ENCODE measurements around the gene GNAT1. TPM values are rescaled to one million over a fixed set of nuclear protein-coding genes. Genes with fewer than 3 reads are reported as not detected.

Gene GNAT1
- total RNA-seq, 1 experiment from 2014 or later: not detected

DNA sequence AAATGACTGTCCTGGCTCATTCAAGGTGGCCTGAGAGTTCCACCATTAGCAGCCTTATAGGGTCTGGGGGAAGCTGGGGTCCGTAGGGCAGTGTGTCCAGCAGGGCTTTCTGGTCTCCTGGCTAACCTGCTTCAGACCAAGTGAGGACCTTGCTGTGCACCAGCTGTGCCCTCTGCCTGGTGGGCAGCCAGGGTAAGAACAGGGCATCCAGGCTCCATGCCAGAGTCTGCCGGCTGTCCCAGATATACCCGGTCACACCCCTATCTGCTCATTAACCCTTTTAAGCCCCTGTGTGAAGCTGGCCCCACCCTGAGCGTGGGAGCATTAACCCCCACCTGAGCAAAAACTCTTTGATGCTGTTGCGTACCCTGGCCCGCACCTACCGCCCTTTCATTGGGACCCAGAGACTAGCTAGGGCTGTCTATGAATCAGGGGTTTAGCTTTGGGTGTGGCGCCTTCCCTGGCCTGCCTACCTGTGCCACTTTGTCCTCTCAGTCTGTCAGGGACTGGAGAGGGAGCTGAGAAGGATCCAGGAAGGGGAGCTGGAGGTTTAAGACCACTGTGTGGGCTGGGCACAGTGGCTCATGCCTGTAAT, 18.7 kb upstream of the GNAT1 start:
- Histone ChIP-seq H3K79me2 (ENCODE audit: low read depth) (no peaks in the 10 kb centered on the region), H3K4me1 (replicated peaks; ENCODE audit: insufficient read depth) (peaks cover 15% of the 10 kb centered on the region), H3K27me3 (ENCODE audit: insufficient read depth, low read depth) (no peaks in the 10 kb centered on the region), H3F3A (ENCODE audit: insufficient read depth, low read depth) (no peaks in the 10 kb centered on the region; the same call in 1 of the 2 replicates), H4K20me1 (ENCODE audit: insufficient read depth) (no peaks in the 10 kb centered on the region), H3K9me3 (ENCODE audit: insufficient read depth, low read depth) (no peaks in the 10 kb centered on the region), H3K9me2 (ENCODE audit: insufficient read depth) (no peaks in the 10 kb centered on the region), H2AFZ (no peak overlapping the region), H3K4me3 (no peak overlapping the region), H3K36me3 (ENCODE audit: low read depth) (no peaks in the 10 kb centered on the region), H3K27ac (no peak overlapping the region), H3K4me2 (no peak overlapping the region)
- ChIA-PET CTCF (interaction anchor here (0.6 kb wide), 1 partner anchor 300 kb away, joined by 9 read pairs; no protein-coding TSS in a partner anchor), POLR2A (ENCODE audit: unreplicated experiment) (interaction anchor here (1.0 kb wide), 1 partner anchor 11 kb away, joined by 3 read pairs; no protein-coding TSS in a partner anchor)
- no peak for TF ChIP-seq EZH2 (IDR thresholded peaks at IDR 0.05; ENCODE audit: low read depth)
- TF ChIP-seq, protein P1, sequence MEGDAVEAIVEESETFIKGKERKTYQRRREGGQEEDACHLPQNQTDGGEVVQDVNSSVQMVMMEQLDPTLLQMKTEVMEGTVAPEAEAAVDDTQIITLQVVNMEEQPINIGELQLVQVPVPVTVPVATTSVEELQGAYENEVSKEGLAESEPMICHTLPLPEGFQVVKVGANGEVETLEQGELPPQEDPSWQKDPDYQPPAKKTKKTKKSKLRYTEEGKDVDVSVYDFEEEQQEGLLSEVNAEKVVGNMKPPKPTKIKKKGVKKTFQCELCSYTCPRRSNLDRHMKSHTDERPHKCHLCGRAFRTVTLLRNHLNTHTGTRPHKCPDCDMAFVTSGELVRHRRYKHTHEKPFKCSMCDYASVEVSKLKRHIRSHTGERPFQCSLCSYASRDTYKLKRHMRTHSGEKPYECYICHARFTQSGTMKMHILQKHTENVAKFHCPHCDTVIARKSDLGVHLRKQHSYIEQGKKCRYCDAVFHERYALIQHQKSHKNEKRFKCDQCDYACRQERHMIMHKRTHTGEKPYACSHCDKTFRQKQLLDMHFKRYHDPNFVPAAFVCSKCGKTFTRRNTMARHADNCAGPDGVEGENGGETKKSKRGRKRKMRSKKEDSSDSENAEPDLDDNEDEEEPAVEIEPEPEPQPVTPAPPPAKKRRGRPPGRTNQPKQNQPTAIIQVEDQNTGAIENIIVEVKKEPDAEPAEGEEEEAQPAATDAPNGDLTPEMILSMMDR (conservative IDR thresholded peaks at IDR 0.05): no peak
- no peak for DNase-seq
- intact Hi-C loops (cut with micrococcal nuclease; ENCODE audit: unreplicated experiment): no loop called here
- no TSS peak for BruUV-seq (replicated peaks)

- H3K9me2 ChIP-seq (ENCODE audit: insufficient read depth): no peaks in the 10 kb centered on the region
- POLR2A ChIA-PET (ENCODE audit: unreplicated experiment): no interaction called here
- TF ChIP-seq, protein P1 (conservative IDR thresholded peaks at IDR 0.05): no peak
- no peak for TF ChIP-seq EZH2 (IDR thresholded peaks at IDR 0.05; ENCODE audit: low read depth)
- no peaks in the 10 kb centered on the region for H3K36me3 ChIP-seq (ENCODE audit: low read depth)
- H3F3A ChIP-seq (ENCODE audit: insufficient read depth, low read depth): no peaks in the 10 kb centered on the region; the same call in 1 of the 2 replicates
- H3K4me2 ChIP-seq: no peak overlapping the region
- H3K79me2 ChIP-seq (ENCODE audit: low read depth): no peaks in the 10 kb centered on the region
- no TSS peak for BruUV-seq (replicated peaks)
- CTCF ChIA-PET: no interaction called here
- H4K20me1 ChIP-seq (ENCODE audit: insufficient read depth): no peaks in the 10 kb centered on the region
- no peak overlapping the region for H2AFZ ChIP-seq
- H3K4me3 ChIP-seq: no peak overlapping the region
- no peaks in the 10 kb centered on the region for H3K9me3 ChIP-seq (ENCODE audit: insufficient read depth, low read depth)
- no peaks in the 10 kb centered on the region for H3K27me3 ChIP-seq (ENCODE audit: insufficient read depth, low read depth)
- intact Hi-C loops (cut with micrococcal nuclease; ENCODE audit: unreplicated experiment): no loop called here
- no peak for DNase-seq
- H3K27ac ChIP-seq: no peak overlapping the region
- peaks cover 15% of the 10 kb centered on the region for H3K4me1 ChIP-seq (replicated peaks; ENCODE audit: insufficient read depth)
These were observed 17.5 kb upstream of the GNAT1 start for GRCh38 chr3:50173685-50174516.

GRCh38 chr3:50174517-50174895, 16.9 kb upstream of the GNAT1 start:
- H4K20me1 ChIP-seq (ENCODE audit: insufficient read depth): no peaks in the 10 kb centered on the region
- CTCF ChIA-PET: no interaction called here
- no peaks in the 10 kb centered on the region for H3K9me3 ChIP-seq (ENCODE audit: insufficient read depth, low read depth)
- no peak for DNase-seq
- no peak overlapping the region for H3K4me2 ChIP-seq
- no peaks in the 10 kb centered on the region for H3K27me3 ChIP-seq (ENCODE audit: insufficient read depth, low read depth)
- no peaks in the 10 kb centered on the region for H3K9me2 ChIP-seq (ENCODE audit: insufficient read depth)
- no peaks in the 10 kb centered on the region; the same call in 1 of the 2 replicates for H3F3A ChIP-seq (ENCODE audit: insufficient read depth, low read depth)
- intact Hi-C loops (cut with micrococcal nuclease; ENCODE audit: unreplicated experiment): no loop called here
- POLR2A ChIA-PET (ENCODE audit: unreplicated experiment): no interaction called here
- no peak overlapping the region for H2AFZ ChIP-seq
- no peak overlapping the region for H3K27ac ChIP-seq
- no TSS peak for BruUV-seq (replicated peaks)
- H3K4me3 ChIP-seq: no peak overlapping the region
- H3K36me3 ChIP-seq (ENCODE audit: low read depth): no peaks in the 10 kb centered on the region
- no peak for TF ChIP-seq EZH2 (IDR thresholded peaks at IDR 0.05; ENCODE audit: low read depth)
- H3K4me1 ChIP-seq (replicated peaks; ENCODE audit: insufficient read depth): peaks cover 15% of the 10 kb centered on the region
- H3K79me2 ChIP-seq (ENCODE audit: low read depth): no peaks in the 10 kb centered on the region
